ENCODE measurements around the gene BLOC1S1. TPM values are rescaled to one million over a fixed set of nuclear protein-coding genes. Genes with fewer than 3 reads are reported as not detected.

BLOC1S1 gene
- total and polyA plus RNA-seq, 7 donors: 127 to 260 (median 185) TPM

- Histone ChIP-seq H3K4me3 (no peak overlapping the region), H3K27ac (no peak overlapping the region), H3K9me3 (no peaks in the 10 kb centered on the region), H3K36me3 (ENCODE audit: insufficient read depth in 1 of 2, low read depth in 1 of 2) (no peaks in the 10 kb centered on the region), H3K4me1 (no peaks in the 10 kb centered on the region), H3K27me3 (ENCODE audit: insufficient read depth in 3 of 3, low read length in 2 of 3) (peaks cover 0 to 1% (median 0%) of the 10 kb centered on the region in 3 donors)
- no peak for TF ChIP-seq CTCF (IDR thresholded peaks at IDR 0.05)
- peak in 1 of 2 donors; percentile 29 for DNase-seq
- ATAC-seq: no peak
- intact Hi-C loops (cut with DNase I): loop anchor here in 1 of 2 donors (10.0 kb wide), 1 partner anchor 141 kb away; the partner anchor contains the start of genes ORMDL2 and SARNP
These were observed 42.2 kb upstream of the BLOC1S1 start for GRCh38 chr12:55673638-55674037.

- no peak overlapping the region for H3K4me3 ChIP-seq
- intact Hi-C loops (cut with DNase I): loop anchor here in 1 of 2 donors (10.0 kb wide), 1 partner anchor 139 kb away; the partner anchor contains the start of genes ORMDL2 and SARNP
- no peak for TF ChIP-seq CTCF (IDR thresholded peaks at IDR 0.05)
- no peaks in the 10 kb centered on the region for H3K36me3 ChIP-seq (ENCODE audit: insufficient read depth in 1 of 2, low read depth in 1 of 2)
- no peaks in the 10 kb centered on the region for H3K9me3 ChIP-seq
- DNase-seq (peak in 1 of 2 donors; percentile 20), ATAC-seq (no peak)
- no peaks in the 10 kb centered on the region for H3K4me1 ChIP-seq
- peaks cover 0 to 1% (median 0%) of the 10 kb centered on the region in 3 donors for H3K27me3 ChIP-seq (ENCODE audit: insufficient read depth in 3 of 3, low read length in 2 of 3)
- no peak overlapping the region for H3K27ac ChIP-seq
- 80 to 89% (median 84%) methylated on average over 8 of the region's 8 CpGs for WGBS, 3 donors
These were observed 40.2 kb upstream of the BLOC1S1 start for GRCh38 chr12:55675666-55676065.

- WGBS, 3 donors: 69 to 88% (median 73%) methylated on average over 6 of the region's 6 CpGs
- intact Hi-C loops (cut with DNase I): loop anchor here in 1 of 2 donors (10.0 kb wide), 1 partner anchor 138 kb away; the partner anchor contains the start of genes ORMDL2 and SARNP
- DNase-seq (no peak), ATAC-seq (no peak)
- no peaks in the 10 kb centered on the region for H3K9me3 ChIP-seq
- H3K4me1 ChIP-seq: no peaks in the 10 kb centered on the region
- no peak for TF ChIP-seq CTCF (IDR thresholded peaks at IDR 0.05)
- peaks cover 0 to under 1% (median 0%) of the 10 kb centered on the region in 3 donors for H3K27me3 ChIP-seq (ENCODE audit: insufficient read depth in 3 of 3, low read length in 2 of 3)
- H3K4me3 ChIP-seq: no peak overlapping the region
- H3K27ac ChIP-seq: no peak overlapping the region
- H3K36me3 ChIP-seq (ENCODE audit: insufficient read depth in 1 of 2, low read depth in 1 of 2): no peaks in the 10 kb centered on the region
These were observed 39.1 kb upstream of the BLOC1S1 start for GRCh38 chr12:55676707-55677106.

- Histone ChIP-seq H3K27ac (no peak overlapping the region), H3K4me1 (peaks cover 13% of the 10 kb centered on the region), H3K9me3 (no peaks in the 10 kb centered on the region), H3K36me3 (ENCODE audit: insufficient read depth in 1 of 2, low read depth in 1 of 2) (peaks cover 0 to 4% of the 10 kb centered on the region in 2 donors), H3K4me3 (no peak overlapping the region), H3K27me3 (ENCODE audit: insufficient read depth in 3 of 3, low read length in 2 of 3) (no peaks in the 10 kb centered on the region)
- TF ChIP-seq CTCF (IDR thresholded peaks at IDR 0.05): no peak
- DNase-seq (peak in 1 of 2 donors; percentile 34), ATAC-seq (no peak)
- intact Hi-C loops (cut with DNase I): loop anchor here in 1 of 2 donors (5.0 to 10.0 kb wide), 2 partner anchors 38 to 135 kb away; partner anchors contain the start of genes BLOC1S1, ORMDL2 and SARNP
- WGBS, 3 donors: 87 to 95% (median 90%) methylated on average over 5 of the region's 5 CpGs
These were observed 36.2 kb upstream of the BLOC1S1 start for GRCh38 chr12:55679691-55680090.

All from psoas muscle (tissue), 8 donors.